A673 (cell line): Measurements from ENCODE around the gene B2M. TPM values are rescaled to one million over a fixed set of nuclear protein-coding genes. Genes with fewer than 3 reads are reported as not detected.

Experiments used
- BruUV-seq: library from RNA; stranded (reverse); fragments of 400-500 nt; replicated peaks from 2 replicates; lab custom pipeline; 2021; lab: Mats Ljungman, UMichigan
- CTCF ChIA-PET: fragments of 300-600 bp; sonication (Branson Sonifier 250); formaldehyde crosslinking; loops from one replicate; lab custom pipeline; 2022; ENCODE audit warnings: antibody characterized with exemption; lab: Charles Lee
- POLR2A ChIA-PET: fragments of 300-600 bp; sonication (Branson Sonifier 250); formaldehyde crosslinking; loops from one replicate; lab custom pipeline; 2022; ENCODE audit warnings: antibody characterized with exemption; ENCODE audit not compliant: low non-redundant PET; lab: Charles Lee
- DNase-seq: peaks from one replicate; pipeline ENCODE4 v3.0.0-alpha.2; 2015; ENCODE audit warnings: low spot score
- H3K27ac ChIP-seq: fragments of 200-600 bp; sonication (generic); 2 replicates; pipeline ENCODE4 v1.5.1; 2016; ENCODE audit warnings: mixed run types, low read depth, mild to moderate bottlenecking, mixed read lengths, antibody characterized with exemption, low read length; ENCODE audit not compliant: poor library complexity, severe bottlenecking
- H3K27me3 ChIP-seq: fragments of 200-600 bp; sonication (generic); replicated peaks from 2 replicates; pipeline ENCODE4 v1.6.1; 2017; ENCODE audit warnings: mixed run types, low read depth, mild to moderate bottlenecking, mixed read lengths, antibody characterized with exemption, low read length; ENCODE audit not compliant: insufficient read depth, poor library complexity
- H3K36me3 ChIP-seq: fragments of 200-600 bp; sonication (generic); 2 replicates; pipeline ENCODE4 v1.6.1; 2016; ENCODE audit warnings: mixed run types, mild to moderate bottlenecking, mixed read lengths, antibody characterized with exemption, low read length; ENCODE audit not compliant: insufficient read depth, poor library complexity, severe bottlenecking
- H3K4me1 ChIP-seq: fragments of 200-600 bp; sonication (generic); 2 replicates; pipeline ENCODE4 v1.6.1; 2017; ENCODE audit warnings: mixed run types, mild to moderate bottlenecking, mixed read lengths, antibody characterized with exemption, low read length; ENCODE audit not compliant: insufficient read depth, poor library complexity, severe bottlenecking
- H3K4me3 ChIP-seq: fragments of 200-600 bp; sonication (generic); 2 replicates; pipeline ENCODE4 v1.5.1; 2016; ENCODE audit warnings: low read depth, mixed run types, mild to moderate bottlenecking, mixed read lengths, low read length; ENCODE audit not compliant: poor library complexity, severe bottlenecking
- H3K9me3 ChIP-seq: fragments of 200-600 bp; sonication (generic); 2 replicates; pipeline ENCODE4 v1.6.1; 2016; ENCODE audit warnings: mixed run types, low read depth, mild to moderate bottlenecking, mixed read lengths, antibody characterized with exemption, low read length; ENCODE audit not compliant: poor library complexity, severe bottlenecking
- CTCF ChIP-seq: fragments of 300-800, 200-600 bp; sonication (generic); conservative IDR thresholded peaks from 2 replicates; pipeline ENCODE4 v1.5.1; 2017; ENCODE audit warnings: low read depth, mild to moderate bottlenecking, antibody characterized with exemption, low read length, moderate library complexity, mixed read lengths
- EZH2 ChIP-seq: fragments of 200-600 bp; sonication (generic); IDR thresholded peaks from 2 replicates; pipeline ENCODE4 v1.6.1; 2017; ENCODE audit warnings: borderline replicate concordance, low read depth, mild to moderate bottlenecking, mixed read lengths, antibody characterized with exemption, low read length; ENCODE audit not compliant: poor library complexity, severe bottlenecking
- intact Hi-C: fragments of 100-400 bp; cut with micrococcal nuclease; formaldehyde crosslinking; loops from one replicate; pipeline ENCODE4 v1.10.0; 2022; ENCODE audit not compliant: unreplicated experiment
- total RNA-seq: library from RNA; stranded (reverse); gene quantifications from 2 replicates; pipeline ENCODE4 v1.2.3, GENCODE V29; 2021

The B2M gene
- total RNA-seq, 1 experiment from 2014 or later, result 1,873 TPM

- Histone ChIP-seq H3K4me3 (no peak overlapping the region), H3K36me3 (no peaks in the 10 kb centered on the region), H3K27ac (no peak overlapping the region), H3K4me1 (no peaks in the 10 kb centered on the region), H3K9me3 (no peaks in the 10 kb centered on the region), H3K27me3 (no peaks in the 10 kb centered on the region)
- no peak for DNase-seq
- no peak for TF ChIP-seq CTCF
- TF ChIP-seq EZH2, result no peak
- ChIA-PET CTCF (no interaction called here), POLR2A (no interaction called here)
- no TSS peak for BruUV-seq
- intact Hi-C loops, result no loop called here
Observed at GRCh38 chr15:44763187-44763586, 51.9 kb downstream of the B2M start.

- no peaks in the 10 kb centered on the region for H3K36me3 ChIP-seq
- ChIA-PET POLR2A (no interaction called here), CTCF (no interaction called here)
- no peak overlapping the region for H3K27ac ChIP-seq
- no peak overlapping the region for H3K4me3 ChIP-seq
- H3K9me3 ChIP-seq, result no peaks in the 10 kb centered on the region
- no peaks in the 10 kb centered on the region for H3K4me1 ChIP-seq
- no peak for DNase-seq
- H3K27me3 ChIP-seq, result no peaks in the 10 kb centered on the region
- TF ChIP-seq CTCF, result no peak
- TF ChIP-seq EZH2, result no peak
- intact Hi-C loops, result no loop called here
- no TSS peak for BruUV-seq
Observed at GRCh38 chr15:44763848-44764247, 52.5 kb downstream of the B2M start.

DNA sequence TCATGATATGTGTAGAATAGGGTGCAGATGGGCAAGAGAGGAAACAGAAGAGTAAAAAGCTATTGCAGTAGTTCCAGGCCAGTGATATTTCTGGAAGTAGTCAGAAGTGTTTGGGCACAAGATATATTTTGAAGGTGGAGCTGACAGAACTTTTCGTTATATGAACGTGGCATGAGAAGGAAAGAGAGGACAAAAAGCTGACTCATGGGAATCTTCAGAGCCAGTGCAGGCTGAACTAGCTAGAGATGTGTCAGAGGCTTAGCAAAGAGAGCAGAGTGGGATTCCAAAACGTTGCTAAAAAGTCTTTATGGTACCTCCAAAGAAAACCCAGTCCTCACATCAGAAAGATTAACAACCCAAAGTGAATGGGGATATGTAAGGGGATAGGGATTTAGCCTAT is 53.7 kb downstream of the B2M start:
- no peak for DNase-seq
- H3K27me3 ChIP-seq, result no peaks in the 10 kb centered on the region
- H3K9me3 ChIP-seq, result no peaks in the 10 kb centered on the region
- H3K27ac ChIP-seq, result no peak overlapping the region
- no peak overlapping the region for H3K4me3 ChIP-seq
- no peaks in the 10 kb centered on the region for H3K4me1 ChIP-seq
- POLR2A ChIA-PET, result no interaction called here
- CTCF ChIA-PET, result no interaction called here
- intact Hi-C loops, result no loop called here
- no TSS peak for BruUV-seq
- TF ChIP-seq EZH2, result no peak
- TF ChIP-seq CTCF, result no peak
- no peaks in the 10 kb centered on the region for H3K36me3 ChIP-seq

Other genes with a start within 250 kb of the B2M start
- 176 and 208 TPM in 2 replicates for gene EIF3J, start 174.4 kb upstream of the B2M start, total RNA-seq
- 55.4 and 68.5 TPM in 2 replicates for gene SPG11, start 47.9 kb upstream of the B2M start, total RNA-seq
- gene PATL2, start 194 bp upstream of the B2M start, total RNA-seq, result 1.2 and 1.6 TPM in 2 replicates
- gene TRIM69, start 25.0 kb downstream of the B2M start, total RNA-seq, result 61.0 and 64.4 TPM in 2 replicates
- not detected in 2 replicates for gene TERB2, start 245.2 kb downstream of the B2M start, total RNA-seq